Forelimb muscle (tissue), 1 donor: ENCODE results near the gene WDR49. TPM values are rescaled to one million over a fixed set of nuclear protein-coding genes. Genes with fewer than 3 reads are reported as not detected.

Experiments
- DNase-seq: peaks from one replicate; pipeline ENCODE4 v3.0.0-alpha.2; 2013; ENCODE audit warnings: low read depth
- polyA plus RNA-seq: library from polyadenylated mRNA; unstranded; fragments of 120-200 nt; gene quantifications from one replicate; pipeline ENCODE4 v1.2.1, GENCODE V29; 2013; ENCODE audit not compliant: insufficient read length

Gene WDR49
- polyA plus RNA-seq, 1 donor: 0.20 TPM

DNA sequence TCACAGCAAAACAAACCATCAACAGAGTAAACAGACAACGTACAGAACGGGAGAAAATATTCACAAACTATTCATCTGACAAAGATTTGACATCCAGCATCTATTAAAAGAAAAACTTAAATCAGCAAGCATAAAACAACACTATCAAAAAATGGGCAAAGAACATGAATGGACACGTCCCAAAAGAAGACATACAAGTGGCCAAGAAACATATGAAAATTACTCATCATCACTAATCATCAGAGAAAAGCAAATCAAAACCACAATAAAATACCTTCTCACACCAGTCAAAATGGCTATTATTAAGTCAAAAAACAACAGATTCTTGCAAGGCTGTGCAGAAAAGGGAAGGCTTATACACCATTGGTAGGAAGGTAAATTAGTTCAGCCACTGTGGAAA is 166.2 kb downstream of the WDR49 start:
- no peak for DNase-seq

DNA sequence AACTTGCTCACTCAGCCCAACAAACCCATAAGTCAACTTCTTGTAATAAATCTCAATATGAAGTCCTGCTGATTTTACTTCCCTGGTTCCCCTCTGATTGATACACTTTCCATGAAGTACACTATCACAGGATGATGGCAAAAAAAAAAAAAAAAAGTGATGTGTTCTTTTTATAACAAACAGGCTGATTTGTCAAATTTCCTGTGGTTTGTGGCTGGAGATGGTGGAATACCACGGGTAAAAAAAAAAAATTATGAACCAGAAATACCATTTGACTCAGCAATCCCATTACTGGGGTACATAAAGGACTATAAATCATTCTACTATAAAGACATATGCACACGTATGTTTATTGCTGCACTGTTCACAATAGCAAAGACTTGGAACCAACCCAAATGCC is 169.2 kb downstream of the WDR49 start:
- no peak for DNase-seq

DNA sequence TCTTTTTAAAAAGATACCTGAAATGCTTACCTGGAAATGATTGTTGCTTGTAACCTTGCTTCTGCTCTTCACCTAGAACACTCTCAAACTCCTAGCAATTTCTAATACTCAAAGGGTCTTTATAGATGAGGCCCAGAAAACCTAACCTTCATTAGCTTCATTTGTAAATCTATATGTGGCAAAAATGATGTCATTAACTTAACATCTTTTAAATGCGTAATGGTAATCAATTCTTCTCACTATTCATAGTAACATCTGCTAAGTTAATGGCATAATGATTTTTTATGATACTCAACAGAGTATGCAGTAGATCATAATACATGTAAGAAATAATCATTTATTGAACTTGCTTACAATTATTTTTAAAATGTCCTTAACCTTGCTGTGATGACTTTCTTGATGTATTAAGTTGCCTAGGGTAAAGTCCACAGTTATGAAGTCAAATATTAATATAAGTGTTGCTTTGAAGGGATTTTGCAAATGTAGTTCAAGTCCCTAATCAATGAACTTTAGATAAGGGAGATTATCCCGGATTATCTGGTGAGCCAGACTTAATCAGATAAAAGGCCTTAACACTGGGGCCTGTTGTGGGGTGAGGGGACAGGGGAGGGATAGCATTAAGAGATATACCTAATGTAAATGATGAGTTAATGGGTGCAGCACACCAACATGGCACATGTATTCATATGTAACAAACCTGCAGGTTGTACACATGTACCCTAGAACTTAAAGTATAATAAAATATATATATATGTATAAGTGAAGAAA is 169.8 kb downstream of the WDR49 start:
- DNase-seq: no peak

DNA sequence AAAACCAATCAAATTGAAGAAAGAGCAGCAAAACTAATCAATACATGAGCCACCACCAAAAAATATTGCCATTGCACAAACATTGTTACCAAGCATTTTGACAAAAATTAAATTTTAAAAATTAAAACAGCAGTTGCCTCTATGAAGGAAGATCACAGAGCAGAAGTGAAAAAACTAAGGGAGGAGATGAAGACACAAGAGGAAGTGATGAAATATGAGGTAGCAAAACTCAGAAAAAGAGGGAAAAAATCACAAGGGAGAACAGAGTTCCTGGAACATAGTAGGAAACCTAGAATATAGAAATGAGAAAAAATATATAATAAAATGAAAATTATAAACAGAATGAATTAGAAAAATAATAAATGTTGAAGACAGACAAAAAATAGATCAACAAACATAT is 172.6 kb downstream of the WDR49 start:
- no peak for DNase-seq

DNA sequence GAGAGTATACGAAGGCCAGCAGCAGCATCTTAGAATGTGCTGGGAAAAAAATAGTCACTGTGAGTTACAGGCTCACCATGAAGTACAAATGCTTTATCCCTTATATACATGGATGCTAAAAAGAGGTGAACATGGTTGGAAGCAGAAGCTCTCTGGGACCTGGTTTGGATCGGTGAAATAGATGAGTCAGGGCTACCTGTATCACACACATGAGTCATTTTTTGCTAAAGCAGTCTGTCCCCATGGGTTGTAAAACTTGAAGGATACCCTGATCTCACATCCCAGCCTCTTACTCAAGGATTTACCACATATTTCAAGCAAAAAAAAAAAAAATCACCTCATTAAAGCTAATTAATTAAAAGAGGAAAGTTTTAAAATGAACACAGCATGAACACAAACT is 173.0 kb downstream of the WDR49 start:
- DNase-seq: no peak

DNA sequence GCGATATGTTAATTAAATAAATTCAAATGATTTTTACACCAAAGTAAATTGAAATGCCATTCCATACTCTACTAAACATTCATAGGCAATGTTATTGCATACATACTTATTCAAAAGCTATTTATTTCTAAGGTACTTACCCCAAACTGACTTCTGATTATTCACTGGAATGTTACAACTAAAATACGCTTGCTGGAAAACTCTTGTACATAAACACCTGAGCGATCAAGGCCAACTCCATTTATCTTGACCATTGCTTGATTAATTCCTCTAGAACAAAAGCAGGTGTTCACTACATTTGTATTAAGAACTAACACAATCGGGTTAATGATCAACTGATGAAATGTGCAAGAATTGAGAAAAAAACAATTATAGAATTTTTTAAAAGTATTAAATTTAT is 179.9 kb downstream of the WDR49 start, which contains the start of gene SERPINI2:
TSS of gene SERPINI2 (minus strand) at position 180 of the 400 bp plus-strand sequence. CDS start 2,208 bp downstream, outside the sequence.
- DNase-seq: no peak

DNA sequence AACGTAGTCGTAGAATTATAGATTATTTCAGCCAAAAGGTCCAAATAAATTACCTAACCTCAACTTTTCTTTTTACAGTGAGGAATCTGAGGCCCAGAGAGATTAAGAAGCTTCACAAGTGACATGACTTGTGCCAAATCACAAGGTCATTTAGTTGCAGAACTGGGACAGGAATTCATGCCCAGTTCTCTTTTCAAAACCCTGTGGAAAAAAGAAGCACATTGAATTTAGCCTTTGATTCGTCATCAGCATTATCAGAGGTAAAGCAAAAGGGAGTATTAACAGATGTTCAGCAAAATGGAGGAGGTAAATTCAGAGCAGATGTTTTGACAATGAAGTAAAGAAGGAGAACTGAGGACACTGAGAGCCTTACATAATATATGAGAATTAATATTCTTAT is 184.4 kb downstream of the WDR49 start:
- DNase-seq: no peak

DNA sequence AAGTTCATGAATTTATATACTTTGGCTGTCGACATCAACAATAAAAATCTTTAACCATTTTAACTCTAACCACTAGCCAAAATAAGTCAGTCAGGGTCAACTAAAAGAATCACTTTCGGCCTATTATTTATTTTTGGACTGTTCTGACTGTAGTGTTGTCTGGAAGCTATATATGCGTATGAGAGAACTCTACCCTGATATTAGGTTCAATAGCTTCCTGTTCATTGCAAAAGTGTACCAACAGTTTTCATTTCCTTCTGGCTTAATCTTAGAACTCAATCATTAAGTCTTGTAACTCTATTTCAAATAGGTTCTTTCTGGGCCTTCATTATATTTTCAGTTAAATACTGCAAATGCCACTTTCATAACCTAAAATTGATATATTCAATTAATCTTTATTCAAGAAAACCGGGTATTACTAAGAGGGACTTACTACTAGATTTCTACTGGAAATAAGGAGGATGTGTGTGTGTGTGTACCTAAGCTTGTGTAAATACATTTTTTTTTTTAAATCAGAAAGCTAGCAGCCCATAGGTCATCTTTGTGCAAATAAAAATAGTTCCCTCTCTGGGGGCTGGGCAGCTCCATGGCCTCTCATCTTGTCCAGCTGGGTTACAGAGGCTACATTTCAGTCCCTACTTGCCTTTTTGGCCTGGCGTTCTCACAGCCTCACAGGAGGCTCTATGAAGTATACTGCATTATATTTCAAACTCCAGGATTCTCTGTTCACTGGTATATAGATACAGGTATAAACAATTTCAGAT is 185.7 kb downstream of the WDR49 start:
- no peak for DNase-seq

DNA sequence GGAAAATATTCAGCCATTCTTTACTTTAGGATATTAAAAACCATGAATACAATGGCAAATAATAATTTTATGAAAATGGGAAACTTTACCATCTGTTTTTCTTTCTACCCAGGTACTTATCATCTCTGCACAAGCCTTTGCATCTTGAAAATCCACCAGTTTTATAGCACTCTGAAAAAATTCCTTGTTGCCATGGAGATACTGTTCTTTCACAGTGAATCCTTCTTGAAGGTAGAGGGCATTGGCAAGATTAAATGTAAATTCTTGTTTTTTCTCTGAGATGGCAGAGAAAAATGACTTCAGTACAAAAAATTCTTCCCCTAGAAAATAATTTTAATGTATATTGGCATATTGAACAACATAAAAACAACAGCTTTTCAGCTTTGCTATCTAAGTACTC is 186.8 kb downstream of the WDR49 start:
- no peak for DNase-seq

DNA sequence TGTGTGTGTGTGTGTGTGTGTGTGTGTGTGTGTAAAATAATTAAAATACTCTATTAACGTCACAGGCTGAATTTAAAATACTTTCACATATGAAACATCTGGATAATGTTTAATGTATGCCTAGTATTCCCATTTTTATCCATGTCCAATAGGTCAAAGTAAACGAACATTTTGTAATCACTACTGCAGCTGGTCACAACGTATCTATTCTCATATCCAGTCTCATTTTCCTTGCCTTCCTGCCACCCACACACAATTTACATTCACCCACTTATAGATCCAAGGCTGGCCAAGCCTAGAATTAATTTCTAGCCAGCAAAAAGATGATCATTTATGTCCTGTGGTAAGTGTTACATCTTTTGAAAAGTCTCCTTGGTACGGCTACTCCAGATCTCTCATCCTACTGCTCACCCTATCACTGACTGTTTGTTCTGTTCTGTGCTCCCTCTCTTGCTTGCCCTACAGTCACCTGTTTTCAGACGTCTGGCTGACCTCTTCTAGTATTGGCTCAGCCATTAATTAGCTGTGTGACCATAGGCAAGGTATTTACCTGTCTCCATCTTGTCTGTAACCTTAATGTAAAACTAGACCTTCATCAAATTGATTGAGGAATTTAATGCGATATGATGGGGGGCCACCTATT is 197.5 kb downstream of the WDR49 start:
- no peak for DNase-seq

DNA sequence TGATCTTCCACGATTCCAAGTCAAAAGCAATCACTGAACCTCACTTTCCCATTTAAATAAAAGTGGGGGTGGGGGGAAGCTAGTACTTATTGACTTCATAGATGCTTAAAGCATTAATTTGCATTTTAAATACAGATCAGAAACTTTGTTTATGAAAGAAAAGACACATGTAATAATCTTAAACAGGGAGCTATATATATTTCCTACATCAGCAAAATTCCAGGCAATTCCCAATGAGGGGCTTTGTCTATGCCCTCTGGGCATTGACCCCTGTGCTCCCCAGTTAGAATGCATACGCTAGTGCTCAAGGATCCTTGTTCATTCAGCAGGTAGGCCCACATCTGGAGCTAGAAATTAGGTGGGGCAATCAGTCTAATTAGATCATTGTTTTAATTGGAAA is 199.9 kb downstream of the WDR49 start:
- no peak for DNase-seq

DNA sequence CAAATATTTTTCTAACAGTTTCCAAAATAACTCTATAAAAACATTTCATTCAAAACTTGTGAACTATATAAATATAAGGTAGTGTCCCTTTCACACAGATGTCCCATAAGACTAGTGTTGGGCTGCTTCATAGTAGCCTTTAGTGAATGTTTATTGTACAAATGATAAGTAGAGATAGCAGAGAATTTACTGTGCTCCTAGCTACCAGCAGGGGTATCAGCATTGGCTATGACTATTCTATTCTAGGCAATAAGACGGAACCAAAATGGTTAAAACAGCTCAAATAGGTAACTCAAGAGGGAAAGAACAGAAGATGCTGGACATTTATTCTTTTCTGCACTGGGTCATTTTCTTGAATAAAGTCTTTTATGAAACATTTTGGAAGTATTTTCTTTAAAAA is 202.5 kb downstream of the WDR49 start:
- no peak for DNase-seq

DNA sequence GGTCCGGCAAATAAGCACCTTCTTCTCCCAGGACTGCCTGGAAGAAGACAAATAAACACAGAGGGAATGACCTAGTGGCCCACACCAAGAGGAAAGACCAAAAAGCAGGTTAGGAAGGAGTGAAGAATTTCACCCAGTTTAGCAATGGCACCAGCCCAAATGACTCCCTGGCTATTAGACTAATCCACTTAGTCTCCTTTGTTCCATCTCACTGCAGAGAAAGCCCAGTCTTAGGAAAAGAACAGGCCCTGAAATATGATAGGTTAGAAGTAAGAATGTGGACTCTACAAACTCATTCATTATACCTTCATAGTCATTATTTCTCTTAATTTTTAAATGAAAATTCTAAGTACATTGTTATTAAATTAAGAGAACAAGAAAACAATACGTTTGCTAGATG is 203.1 kb downstream of the WDR49 start:
- no peak for DNase-seq

DNA sequence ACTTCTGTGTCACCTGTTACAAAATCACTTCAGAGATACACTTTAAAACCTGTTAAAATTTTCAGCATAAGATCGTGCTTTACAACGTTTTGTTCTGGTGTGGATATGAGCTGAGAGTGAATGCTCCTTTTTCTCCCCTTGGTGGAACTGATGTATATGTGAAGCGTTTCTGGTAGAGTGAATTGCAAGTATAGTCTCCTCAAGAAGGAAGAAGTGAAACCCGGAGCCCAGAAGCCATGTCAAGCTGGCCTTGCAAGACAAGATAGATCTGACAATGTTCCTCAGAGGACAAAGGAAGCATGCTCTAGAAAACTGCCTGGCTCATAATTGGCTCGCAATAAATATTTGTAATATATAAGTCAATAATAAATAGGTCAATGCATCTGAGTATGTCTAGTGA is 203.5 kb downstream of the WDR49 start:
- DNase-seq: no peak

DNA sequence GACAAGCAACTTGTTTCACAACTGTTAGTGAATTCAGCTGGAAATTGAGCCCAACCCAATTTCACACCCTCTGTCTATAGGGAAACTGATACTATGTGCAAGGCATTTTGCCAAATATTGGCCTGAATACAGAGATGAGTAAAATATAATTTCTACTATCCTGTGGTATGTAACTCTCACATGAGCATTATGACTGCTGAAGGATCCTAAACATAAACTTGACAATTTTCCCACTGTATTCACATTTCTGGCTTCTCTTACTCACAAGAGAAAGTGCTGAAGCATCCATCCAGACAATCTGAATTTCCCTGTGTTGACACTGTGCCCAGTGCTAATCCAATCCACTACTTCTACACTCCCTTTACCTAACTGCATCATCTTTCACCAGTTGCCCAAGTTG is 208.3 kb downstream of the WDR49 start:
- peak; percentile 5 for DNase-seq

DNA sequence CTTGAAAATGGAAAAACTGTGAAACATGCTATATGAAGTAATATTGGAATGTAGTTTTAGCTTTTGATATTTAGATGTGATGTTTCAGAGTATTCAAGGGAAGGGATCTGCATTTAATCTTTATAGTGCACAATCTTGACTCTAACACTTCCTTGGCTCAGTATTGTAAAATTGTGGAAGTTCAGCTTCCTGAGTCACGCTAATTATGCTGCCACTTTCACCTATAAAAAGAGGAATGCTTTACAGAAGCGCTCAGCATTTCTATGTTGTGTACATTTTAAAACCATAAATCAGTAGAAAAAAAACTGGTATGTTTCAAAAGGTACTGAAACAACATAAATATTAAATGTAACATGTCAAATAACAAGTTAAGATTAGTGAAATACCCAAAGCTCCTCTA is 212.5 kb downstream of the WDR49 start:
- DNase-seq: no peak

DNA sequence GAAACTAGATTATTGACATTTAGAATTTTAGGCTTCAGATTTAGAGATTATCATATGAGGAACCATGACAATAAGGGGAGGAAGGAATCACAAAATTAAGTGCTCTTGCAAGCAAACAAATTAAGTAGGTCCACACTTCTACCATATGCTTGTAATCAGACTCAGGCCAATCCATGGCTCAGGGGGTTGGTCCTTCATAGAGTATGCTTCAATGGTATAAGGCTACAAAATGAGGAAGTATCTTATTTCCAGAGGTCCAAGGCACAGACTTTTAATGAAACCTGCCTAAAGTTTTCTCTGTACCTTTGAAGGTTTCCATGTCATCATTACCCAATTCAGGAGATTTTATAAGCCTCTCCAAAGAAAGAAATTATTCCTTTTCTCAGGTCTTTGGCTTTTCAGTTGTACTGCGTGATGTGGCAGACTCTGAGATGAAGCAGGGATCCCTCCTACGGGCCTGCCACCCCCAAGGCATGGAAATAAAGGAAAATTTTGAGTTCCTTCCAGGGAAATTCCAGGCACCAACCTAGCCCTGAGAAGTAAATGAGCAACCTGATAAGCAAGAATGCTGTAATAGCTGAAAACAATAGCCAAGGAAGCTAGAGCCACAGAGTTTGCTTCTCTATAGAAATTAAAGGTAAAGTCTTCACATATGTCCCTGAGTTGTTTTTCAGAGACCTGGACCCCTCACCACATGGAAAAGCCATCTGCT is 216.2 kb downstream of the WDR49 start:
- no peak for DNase-seq

Other genes with a start within 250 kb of the WDR49 start
- 0.20 TPM for gene SERPINI2, start 179.9 kb downstream of the WDR49 start, polyA plus RNA-seq
- gene PDCD10, start 81.0 kb upstream of the WDR49 start, polyA plus RNA-seq: 23.8 TPM
- 7.9 TPM for gene SERPINI1, start 81.8 kb upstream of the WDR49 start, polyA plus RNA-seq